Right ventricle myocardium inferior (tissue), 1 donor: ENCODE results near the gene TMBIM1. TPM values are rescaled to one million over a fixed set of nuclear protein-coding genes. Genes with fewer than 3 reads are reported as not detected.

Experiments
- ATAC-seq: fragments of 200-7000 bp; cut with Tn5 transposase; one replicate; pipeline ENCODE4 v1.9.1; 2020; ENCODE audit warnings: mild to moderate bottlenecking, moderate library complexity
- DNase-seq: peaks from one replicate; pipeline ENCODE4 v3.0.0; 2021; ENCODE audit errors: missing footprints
- intact Hi-C: fragments of 100-400 bp; cut with DNase I; formaldehyde crosslinking; loops from one replicate; pipeline ENCODE4 v1.11.0; 2022
- total RNA-seq: library from RNA; stranded (reverse); fragmentation: NEBNext Ultra II Directional; extraction: Animal tissue kit (Norgen Biotek cat#: 25700); gene quantifications from one replicate; pipeline ENCODE4 v1.2.1, GENCODE V29; 2021
- donor health status: DM: no; HTN: yes; CAD: no; lungs with severe emphysema.

TMBIM1 gene
- total RNA-seq, 1 donor from 2014 or later: 138 TPM

DNA sequence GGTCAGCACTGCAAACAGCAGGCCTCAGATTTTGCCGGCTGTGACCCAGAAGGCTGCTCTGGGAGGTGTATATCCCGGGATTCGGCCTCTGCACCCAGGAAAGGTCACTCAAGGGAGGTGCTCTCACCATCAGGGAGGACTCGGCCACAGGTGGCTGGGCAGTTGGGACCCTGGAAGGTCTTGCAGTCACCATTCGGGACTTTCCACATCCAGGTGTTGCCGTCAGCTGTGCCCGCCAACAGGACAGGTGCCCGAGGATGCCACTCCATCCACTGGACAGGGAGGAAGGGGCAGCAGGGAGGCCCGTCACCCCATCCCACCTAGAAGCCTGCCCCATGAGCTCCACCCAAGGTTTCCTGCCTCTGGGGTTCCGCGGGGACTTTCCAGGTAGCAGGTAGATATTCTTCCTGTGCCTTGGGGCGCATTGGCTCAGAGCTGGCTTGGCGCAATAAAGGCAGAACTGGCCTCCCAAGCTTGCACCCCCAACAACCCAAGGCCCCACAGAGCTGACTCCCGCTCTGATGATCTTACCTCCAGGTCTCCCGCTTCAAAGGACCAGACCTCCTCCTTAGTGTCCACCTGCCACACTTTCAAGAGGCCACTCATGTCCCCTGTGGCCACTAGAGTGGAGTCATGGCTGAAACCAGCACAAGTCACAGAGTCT, 25.9 kb downstream of the TMBIM1 start:
- intact Hi-C loops: no loop called here
- ATAC-seq (no peak), DNase-seq (no peak)

DNA sequence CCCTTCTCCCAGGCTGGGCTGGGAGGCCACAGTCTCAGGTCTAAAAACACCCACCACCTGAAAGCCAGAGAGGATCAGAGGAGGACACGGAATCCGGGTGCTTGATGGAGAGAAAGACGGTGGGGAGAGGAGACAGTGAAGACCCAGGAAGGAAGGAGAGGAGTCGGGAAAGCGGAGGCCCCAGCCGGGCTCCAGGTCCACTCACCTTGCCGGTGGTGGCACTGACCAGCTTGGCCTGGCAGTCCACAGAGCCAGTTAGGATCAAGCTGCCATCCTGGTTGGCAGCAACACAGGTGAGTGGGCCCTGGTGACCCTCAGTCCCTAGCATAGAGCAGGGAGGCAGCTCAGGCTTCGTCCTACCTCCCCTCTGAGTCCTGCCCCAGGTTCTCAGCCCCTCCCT, 26.7 kb downstream of the TMBIM1 start:
- ATAC-seq: no peak
- intact Hi-C loops: no loop called here
- no peak for DNase-seq

DNA sequence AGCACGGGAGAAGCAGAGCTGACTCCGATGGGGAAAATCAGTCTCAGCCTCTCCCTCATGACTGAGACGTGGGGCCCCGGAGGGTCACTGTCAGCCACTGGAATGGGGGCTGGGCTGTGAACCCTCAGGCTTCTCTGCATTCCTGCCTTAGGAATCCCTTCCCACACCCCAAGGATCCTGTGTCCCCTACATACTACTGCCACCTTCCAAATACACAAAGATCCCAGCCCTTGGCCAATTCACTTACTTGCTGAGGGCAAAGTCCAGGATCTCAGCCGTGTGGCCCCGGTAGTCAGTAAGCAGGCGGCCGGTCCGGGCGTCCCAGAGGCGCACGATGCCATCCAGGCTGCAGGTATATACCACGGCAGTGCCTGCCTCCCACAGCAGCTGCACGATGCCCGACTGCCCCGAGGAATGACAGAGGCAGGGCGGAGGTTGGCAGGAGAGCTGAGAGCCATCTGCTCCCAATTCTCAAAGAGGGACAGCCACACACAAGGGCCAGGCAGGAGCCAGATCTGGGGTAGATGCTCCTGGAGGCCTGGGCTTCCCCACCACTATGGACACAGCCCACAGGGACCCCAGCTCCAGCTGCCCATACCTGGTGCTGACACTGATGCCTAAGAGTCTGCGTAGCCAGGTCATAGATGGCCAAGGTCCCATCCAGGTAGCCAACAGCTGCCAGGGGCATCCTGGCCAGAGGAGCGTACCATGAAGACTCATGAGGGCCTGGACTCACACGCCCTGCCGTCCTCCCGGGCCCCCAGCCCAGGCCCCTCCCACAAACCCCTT, 27.3 kb downstream of the TMBIM1 start:
- no peak for ATAC-seq
- intact Hi-C loops: no loop called here
- DNase-seq: no peak

DNA sequence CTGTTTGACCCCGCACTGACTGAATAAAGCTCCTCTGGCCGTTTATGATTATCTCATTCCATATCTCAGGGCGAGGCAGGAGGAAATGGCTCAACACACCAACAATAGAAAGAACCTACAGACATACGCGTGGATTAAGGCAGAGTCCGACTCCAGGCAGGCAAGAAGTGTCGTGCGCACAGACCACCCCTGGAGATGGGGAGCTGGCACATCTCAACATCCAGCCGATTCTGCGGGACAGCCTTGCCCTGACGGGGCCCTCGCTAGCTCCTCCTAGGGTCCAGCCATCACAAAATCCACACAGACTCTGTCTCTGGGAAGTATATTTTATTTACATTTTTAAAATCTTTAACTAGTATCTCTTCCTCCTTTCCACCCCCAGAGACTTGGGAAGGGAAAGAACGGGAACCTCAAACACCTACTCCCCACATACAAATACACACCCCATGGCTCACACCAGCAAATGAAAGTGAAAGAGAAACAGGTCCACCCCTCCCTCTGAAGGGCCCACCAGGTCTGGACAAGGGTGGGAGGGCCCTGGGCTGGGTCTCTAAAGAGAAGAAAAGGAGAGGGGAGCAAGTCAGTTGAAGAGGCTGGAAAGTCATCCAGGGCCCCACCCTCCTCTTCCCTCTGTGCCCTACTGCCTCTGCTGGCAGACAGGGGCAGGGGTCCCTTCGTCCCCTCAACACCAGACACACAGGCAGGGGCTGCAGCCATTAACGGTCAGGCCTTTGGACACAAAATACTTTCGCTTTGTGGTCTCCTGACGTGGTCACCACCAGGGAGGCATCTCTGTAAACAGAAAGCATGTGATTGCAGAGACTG, 28.3 kb downstream of the TMBIM1 start:
- ATAC-seq: no peak
- intact Hi-C loops: no loop called here
- no peak for DNase-seq

DNA sequence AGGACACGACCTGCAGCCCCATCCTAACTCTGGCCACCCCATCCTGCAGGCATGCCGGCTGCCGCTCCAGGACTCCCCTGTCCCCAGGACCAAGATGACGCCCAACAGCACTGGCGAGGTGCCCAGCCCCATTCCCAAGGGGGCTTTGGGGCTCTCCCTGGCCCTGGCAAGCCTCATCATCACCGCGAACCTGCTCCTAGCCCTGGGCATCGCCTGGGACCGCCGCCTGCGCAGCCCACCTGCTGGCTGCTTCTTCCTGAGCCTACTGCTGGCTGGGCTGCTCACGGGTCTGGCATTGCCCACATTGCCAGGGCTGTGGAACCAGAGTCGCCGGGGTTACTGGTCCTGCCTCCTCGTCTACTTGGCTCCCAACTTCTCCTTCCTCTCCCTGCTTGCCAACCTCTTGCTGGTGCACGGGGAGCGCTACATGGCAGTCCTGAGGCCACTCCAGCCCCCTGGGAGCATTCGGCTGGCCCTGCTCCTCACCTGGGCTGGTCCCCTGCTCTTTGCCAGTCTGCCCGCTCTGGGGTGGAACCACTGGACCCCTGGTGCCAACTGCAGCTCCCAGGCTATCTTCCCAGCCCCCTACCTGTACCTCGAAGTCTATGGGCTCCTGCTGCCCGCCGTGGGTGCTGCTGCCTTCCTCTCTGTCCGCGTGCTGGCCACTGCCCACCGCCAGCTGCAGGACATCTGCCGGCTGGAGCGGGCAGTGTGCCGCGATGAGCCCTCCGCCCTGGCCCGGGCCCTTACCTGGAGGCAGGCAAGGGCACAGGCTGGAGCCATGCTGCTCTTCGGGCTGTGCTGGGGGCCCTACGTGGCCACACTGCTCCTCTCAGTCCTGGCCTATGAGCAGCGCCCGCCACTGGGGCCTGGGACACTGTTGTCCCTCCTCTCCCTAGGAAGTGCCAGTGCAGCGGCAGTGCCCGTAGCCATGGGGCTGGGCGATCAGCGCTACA, 29.4 kb downstream of the TMBIM1 start:
- intact Hi-C loops: no loop called here
- DNase-seq: no peak
- ATAC-seq: no peak

DNA sequence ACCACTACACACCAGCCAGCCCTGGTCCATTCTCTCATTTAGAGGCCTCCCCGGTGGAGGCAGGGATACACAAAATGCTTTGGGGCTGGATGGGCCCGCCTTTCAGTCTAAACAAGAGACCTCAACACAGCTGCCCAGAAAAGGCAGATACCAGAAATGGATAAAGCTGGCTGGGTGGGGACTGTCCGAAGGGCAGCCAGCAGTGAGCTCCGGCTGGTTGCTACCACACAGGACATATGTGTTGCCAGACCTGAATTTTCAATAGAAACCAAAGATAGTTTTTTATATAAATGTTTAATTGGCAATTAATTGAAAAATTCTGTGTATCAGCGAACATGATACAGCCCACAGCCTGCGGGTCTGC, 30.1 kb downstream of the TMBIM1 start:
- DNase-seq (no peak), ATAC-seq (no peak)
- intact Hi-C loops: no loop called here

DNA sequence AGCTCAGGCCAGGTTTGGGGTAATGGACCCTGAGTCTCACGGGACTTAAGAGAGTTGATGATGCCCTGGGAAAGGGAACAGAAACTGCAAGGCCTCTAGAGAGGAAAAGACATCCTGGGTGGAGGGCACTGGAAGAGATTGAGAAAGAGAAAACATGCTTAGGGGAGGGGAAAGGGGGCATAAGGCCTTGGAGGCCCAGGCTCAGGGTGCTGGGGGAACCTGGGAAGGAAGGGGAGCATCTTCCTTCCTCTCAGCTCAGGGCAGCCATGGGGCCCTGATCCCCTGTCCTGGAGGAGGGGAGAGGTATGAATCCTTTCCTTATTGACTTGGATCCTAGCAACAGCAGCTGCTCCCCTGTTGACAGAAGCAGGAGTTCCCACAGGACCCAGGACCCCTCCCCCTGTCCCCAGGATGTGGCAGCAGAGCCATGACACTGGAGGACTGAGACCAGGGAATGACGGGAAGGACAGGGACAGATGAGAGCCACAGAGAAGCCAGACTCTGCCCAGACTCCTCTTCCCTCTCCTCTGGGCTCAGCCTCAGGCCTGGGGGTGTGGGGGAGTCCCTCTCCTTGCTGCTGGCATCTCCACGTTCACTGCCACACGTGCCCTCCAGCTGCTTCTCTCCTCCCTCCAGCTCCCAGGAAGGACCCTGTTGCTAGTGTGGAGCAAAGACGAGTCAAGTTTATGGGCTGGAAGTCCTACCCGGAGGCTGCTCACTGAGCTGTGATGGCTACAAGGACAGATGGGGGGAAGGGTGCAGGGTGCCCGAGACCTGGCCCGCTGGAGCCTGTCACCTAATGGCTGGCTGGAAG, 30.7 kb downstream of the TMBIM1 start:
- ATAC-seq (no peak), DNase-seq (no peak)
- intact Hi-C loops: no loop called here

DNA sequence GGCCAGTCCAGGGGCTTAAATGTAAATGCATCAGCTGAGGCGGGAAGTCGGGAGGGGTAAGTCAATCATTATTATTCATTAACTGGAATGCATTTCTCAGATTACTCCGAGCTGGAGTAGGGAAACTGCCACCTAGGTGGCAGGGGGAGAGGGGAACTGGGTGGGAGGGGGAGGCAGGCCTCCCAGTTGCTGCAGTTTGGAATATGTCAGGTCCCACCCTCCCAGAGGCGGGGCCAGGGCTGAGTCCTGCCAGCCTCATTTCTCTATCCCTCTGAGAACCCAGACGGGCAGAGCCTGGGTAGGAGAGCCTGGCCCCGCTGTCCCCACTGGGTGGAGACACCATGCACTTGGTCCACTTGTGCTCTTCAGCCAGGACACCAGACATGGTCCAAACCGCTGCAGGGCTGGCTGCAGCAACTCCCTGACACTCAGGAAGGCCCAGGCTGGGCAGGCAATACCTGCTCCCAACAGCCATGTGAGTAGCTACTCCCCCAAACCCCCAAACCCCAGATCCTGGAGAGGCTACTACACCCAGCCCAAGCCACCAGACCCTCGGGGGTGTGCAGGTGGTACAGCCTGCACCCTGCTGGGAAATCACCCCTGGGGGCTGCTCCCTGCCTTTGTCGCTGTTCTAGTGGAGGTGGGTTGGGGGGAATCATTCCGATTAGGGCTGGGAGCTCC, 31.4 kb downstream of the TMBIM1 start, which contains the start of gene GPBAR1:
TSS of gene GPBAR1 (plus strand) at position 274 of the 681 bp plus-strand sequence. CDS start 1,710 bp downstream, outside the sequence.
- peak; percentile 12 for ATAC-seq
- intact Hi-C loops: no loop called here
- DNase-seq: peak; percentile 76

DNA sequence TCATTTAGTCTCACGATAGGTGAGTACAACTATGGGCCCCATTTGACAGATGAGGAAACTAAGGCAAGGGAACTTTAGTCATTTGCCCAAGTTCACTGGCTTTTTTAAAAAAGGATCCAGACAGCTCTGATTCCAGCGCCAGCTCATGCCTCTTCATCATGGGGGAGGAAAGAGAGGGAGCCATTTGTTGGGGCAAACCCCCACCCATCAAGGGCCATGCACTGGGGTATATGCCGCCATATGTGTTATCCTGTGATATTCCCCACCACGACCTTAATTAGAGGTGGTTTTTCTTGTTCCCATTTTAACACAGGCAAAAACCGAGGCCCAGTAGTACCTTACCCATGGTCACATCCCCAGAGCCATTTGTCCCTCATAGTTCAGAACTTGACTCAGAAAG, 32.1 kb downstream of the TMBIM1 start:
- intact Hi-C loops: no loop called here
- DNase-seq (no peak), ATAC-seq (no peak)

DNA sequence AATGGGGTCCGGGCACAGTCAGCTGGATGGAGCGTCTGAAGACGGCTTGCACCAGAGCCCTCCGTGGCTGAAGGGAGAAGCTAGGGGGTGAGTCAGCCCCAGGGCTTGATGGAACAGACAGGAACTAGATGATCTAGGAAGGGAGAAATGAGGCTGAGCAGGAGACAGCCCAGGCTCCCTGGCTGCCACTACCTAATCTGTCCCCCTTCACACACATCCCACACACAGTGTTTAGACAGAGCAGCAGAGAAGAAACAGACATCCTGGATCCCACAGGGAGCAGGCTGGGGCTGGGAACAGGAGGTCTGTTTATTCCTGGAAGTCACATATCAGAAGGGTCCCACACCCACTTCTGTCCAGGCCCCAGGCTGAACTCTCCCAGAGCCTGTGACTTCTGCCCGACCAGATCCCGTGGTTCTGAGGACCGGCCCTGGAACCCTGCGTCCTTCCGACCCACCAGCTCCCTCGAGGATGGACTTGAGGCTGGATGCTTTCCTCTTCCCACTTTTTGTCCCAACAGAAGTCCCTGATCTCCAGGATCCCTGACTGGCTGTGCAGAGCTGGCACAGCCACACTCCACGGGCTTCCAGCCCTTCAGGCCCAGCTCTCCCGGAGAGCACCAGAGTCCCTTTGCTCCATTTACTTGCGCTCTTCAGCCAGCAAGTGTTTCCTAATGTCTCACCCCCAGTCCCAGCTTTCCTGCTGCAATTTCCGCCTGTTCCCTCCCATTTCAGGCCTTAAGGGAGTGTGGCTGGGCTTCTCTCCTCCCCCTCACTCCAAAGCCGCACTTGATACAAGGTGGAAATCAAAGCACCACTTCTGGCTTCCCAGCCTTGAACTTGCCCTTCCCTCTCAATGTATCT, 33.0 kb downstream of the TMBIM1 start:
- ATAC-seq: peak; percentile 84
- intact Hi-C loops: loop anchor here (5.0 kb wide), 2 partner anchors 42 to 72 kb away; partner anchors contain the start of gene ARPC2

DNA sequence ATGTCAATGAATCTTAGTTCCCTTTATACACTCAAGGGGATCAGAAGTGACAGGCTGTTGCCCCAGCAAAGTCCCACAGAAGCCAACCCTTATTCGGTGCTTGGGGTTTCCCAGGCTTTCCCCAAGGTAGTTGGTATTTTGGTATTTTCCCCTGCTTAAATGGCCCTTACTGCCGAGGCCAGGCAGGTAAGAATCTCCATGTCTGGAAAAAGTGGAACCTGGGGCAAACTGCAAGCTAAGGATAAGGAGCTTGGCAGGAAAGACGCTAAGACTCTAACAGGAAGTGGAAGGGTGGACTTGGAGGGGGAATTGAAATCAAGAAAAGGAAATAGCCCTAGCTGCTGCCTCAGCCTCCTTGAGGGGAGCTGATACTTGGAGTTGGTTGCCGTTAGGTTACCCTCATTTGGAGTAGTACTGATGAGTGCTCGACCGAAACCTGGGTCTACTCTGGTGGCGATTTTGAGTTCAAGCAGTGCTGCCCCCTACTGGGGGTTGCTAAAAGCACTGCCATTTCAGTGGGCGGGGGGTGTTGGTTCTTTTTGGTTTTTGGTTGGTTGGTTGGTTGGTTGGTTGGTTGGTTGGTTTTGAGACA, 34.8 kb downstream of the TMBIM1 start:
- intact Hi-C loops: loop anchor here (5.0 kb wide), 2 partner anchors 40 to 70 kb away; partner anchors contain the start of gene ARPC2
- DNase-seq (no peak), ATAC-seq (no peak)

More for the DNA sequence above, 33.0 kb downstream of the TMBIM1 start:
- peak; percentile 85 for DNase-seq

DNA sequence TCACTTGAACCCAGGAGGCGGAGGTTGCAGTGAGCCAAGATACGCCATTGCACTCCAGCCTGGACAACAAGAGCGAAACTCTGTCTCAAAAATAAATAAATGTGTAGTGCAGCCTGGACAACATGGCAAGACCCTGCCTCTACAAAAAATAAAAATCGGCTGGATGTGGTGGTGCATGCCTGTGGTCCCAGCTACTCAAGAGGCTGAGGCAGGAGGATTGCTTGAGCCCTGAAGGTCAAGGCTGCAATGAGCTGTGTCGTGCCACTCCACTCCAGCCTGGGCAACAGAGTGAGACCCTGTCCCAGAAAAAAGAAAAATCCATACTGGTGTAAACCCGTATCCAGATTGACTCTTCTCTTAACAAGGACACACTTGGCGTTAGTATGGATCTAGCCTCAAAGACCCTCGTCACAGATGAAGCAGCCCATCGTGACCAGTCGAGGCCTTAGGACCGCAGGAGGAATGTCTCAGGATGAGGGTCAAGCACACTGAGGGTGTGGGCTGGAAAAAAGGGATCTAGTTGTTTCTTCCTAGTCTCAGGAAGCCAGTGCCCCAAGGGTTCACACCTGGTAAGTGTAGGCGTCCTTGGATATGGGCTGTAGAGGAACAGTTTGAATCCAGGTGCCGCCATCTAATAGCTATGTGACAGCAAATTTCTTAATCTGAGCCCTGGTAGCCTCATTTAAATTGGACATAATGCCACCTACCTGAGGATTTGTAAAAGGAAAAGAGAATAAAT, 35.5 kb downstream of the TMBIM1 start:
- intact Hi-C loops: loop anchor here (5.0 kb wide), 2 partner anchors 39 to 69 kb away; partner anchors contain the start of gene ARPC2
- DNase-seq (no peak), ATAC-seq (no peak)

DNA sequence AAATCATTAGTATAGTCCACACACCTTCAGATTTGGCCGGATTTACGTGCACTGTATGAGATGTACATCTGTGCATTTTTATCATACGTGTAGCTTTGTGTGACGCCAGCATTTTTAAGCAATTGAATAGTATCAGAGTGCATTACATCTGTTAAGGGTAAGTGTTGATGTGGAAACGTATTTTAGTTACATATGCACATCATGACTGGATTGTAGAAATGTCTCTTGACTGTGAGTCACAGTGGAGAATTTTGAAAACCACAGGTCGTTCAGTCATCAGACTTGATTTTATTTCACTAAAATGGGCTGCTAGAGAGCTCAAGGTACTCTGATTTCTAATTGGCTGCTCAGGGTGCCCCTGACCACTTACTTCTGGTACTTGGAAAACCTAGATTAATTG, 36.9 kb downstream of the TMBIM1 start:
- no peak for DNase-seq
- intact Hi-C loops: loop anchor here (5.0 kb wide), 2 partner anchors 38 to 68 kb away; partner anchors contain the start of gene ARPC2
- no peak for ATAC-seq

DNA sequence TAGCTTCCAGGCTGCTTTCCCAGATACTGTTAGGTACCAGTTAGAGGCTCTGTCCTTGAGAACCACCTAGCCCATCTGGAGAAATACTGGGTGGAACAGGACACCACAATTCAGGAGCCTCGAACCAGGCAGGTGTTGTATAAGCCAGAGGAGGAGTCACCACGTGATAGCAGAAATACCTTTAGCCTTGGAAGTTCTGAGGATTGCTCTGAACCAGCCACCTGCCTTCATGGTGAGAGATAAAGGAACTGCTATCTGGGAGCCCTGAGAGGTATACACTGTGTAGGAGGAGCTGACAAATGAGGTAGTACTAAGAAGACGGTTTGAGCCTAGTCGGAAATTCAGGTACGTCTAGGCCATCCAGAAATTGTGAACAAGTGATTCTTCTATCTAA, 39.1 kb downstream of the TMBIM1 start:
- DNase-seq (no peak), ATAC-seq (no peak)
- intact Hi-C loops: no loop called here
